H1 (cell line): Measurements from ENCODE around the gene TCAIM.

Experiments used
- HDAC2 ChIP-seq, 2 experiments: fragments of 300-600 bp in 1 of 2; sonication (generic) in 1 of 2; IDR thresholded peaks; 2 replicates each; pipeline ENCODE4 v1.6.1; 2011 to 2012; ENCODE audit warnings: low read depth in 2 of 2, low read length in 2 of 2, mild to moderate bottlenecking in 2 of 2, moderate library complexity in 2 of 2, borderline replicate concordance in 1 of 2, inconsistent platforms in 1 of 2
- NRF1 ChIP-seq: IDR thresholded peaks from 2 replicates; pipeline ENCODE4 v1.6.1; 2011; ENCODE audit warnings: mild to moderate bottlenecking, low read depth, low read length, improper control_type of control experiment

DNA sequence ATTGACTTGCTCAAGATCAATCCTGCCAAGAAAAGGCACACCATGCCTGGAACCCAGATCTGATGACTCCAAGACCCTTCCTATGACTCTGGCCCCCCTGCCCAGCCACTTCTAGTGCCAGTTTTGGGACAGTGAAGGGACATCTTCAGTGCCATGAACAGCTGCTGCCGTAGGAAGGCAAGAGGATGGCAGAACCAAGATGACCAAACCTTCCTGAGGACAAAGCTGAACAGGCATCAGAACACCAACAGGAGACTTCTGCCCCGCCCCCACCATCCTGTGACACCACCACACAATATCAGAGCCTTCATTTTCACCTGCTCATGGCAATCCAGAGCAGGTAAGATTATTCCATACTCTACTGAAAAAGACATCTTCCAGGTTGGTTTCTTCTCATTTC, 105.9 kb downstream of the TCAIM start:
- TF ChIP-seq HDAC2 (IDR thresholded peaks at IDR 0.05; ENCODE audit: borderline replicate concordance in 1 of 2, low read depth in 2 of 2, low read length in 2 of 2): no peak
- no peak for TF ChIP-seq NRF1
